Mucosa of descending colon (tissue), 3 donors: ENCODE results near the gene CYP27C1. TPM values are rescaled to one million over a fixed set of nuclear protein-coding genes. Genes with fewer than 3 reads are reported as not detected.
"Not testable (repeated sequence)": the region's sequence is repeated elsewhere in the genome, so short reads cannot be mapped to it uniquely, and the experiment has no call there.

Experiments used
- ATAC-seq: fragments of 200-7000 bp; cut with Tn5 transposase; one replicate; pipeline ENCODE4 v1.9.1; 2020; ENCODE audit warnings: mild to moderate bottlenecking, moderate library complexity
- DNase-seq, 3 donors: peaks; one replicate each; pipeline ENCODE4 v3.0.0-alpha.2; 2020
- H3K36me3 ChIP-seq: fragments of 200-600 bp; one replicate; pipeline ENCODE4 v1.8.0; 2021; ENCODE audit warnings: low read depth, mild to moderate bottlenecking
- H3K4me1 ChIP-seq: fragments of 200-600 bp; one replicate; pipeline ENCODE4 v1.8.0; 2021; ENCODE audit warnings: low read depth, mild to moderate bottlenecking
- H3K4me3 ChIP-seq: fragments of 200-600 bp; one replicate; pipeline ENCODE4 v1.8.0; 2021; ENCODE audit warnings: mild to moderate bottlenecking
- H3K9me3 ChIP-seq: fragments of 200-600 bp; one replicate; pipeline ENCODE4 v1.8.0; 2021; ENCODE audit warnings: mild to moderate bottlenecking
- CTCF ChIP-seq: fragments of 200-600 bp; IDR thresholded peaks from one replicate; pipeline ENCODE4 v1.8.0; 2022; ENCODE audit warnings: antibody characterized with exemption, mild to moderate bottlenecking
- intact Hi-C, 2 donors: fragments of 100-400 bp; cut with DNase I in 1 of 2; cut with micrococcal nuclease in 1 of 2; formaldehyde crosslinking; loops; one replicate each; pipeline versions ENCODE4 v1.11.0 to v1.11.1; 2022; cut with DNase I, micrococcal nuclease
- total RNA-seq, 3 donors: library from RNA; stranded (reverse); fragmentation: NEBNext Ultra II Directional in 2 of 3; extraction: Animal tissue kit (Norgen Biotek cat#: 25700) in 2 of 3; gene quantifications; one replicate each; pipeline versions ENCODE4 v1.2.1 to v1.2.4, GENCODE V29; 2021 to 2023
- donor health status: DM: no; HTN: no; CAD: no; lungs with moderate emphysema.
- donor health status: DM: no; HTN: no; CAD: no.
- donor health status: DM: no; HTN: yes; CAD: no.

Gene CYP27C1
- total RNA-seq, 3 donors from 2014 or later: 0.17 to 0.82 (median 0.63) TPM

- DNase-seq: no peak
- TF ChIP-seq CTCF: no peak
- intact Hi-C loops: no loop called here
- no peaks in the 10 kb centered on the region for H3K36me3 ChIP-seq
- H3K9me3 ChIP-seq: peaks cover 2% of the 10 kb centered on the region
- no peak for ATAC-seq
- no peak overlapping the region for H3K4me3 ChIP-seq
- H3K4me1 ChIP-seq: no peaks in the 10 kb centered on the region
These were observed 15.1 kb upstream of the CYP27C1 start for GRCh38 chr2:127235082-127235702.

- H3K4me3 ChIP-seq: no peak overlapping the region
- peaks cover 2% of the 10 kb centered on the region for H3K9me3 ChIP-seq
- no peak for DNase-seq
- intact Hi-C loops: no loop called here
- H3K36me3 ChIP-seq: no peaks in the 10 kb centered on the region
- no peaks in the 10 kb centered on the region for H3K4me1 ChIP-seq
- TF ChIP-seq CTCF: no peak
- ATAC-seq: no peak
These were observed 13.6 kb upstream of the CYP27C1 start for GRCh38 chr2:127233710-127234109.

GRCh38 chr2:127231130-127231865 lies 11.2 kb upstream of the CYP27C1 start:
- Histone ChIP-seq H3K4me1 (peaks cover 7% of the 10 kb centered on the region), H3K36me3 (no peaks in the 10 kb centered on the region), H3K9me3 (no peaks in the 10 kb centered on the region), H3K4me3 (no peak overlapping the region)
- intact Hi-C loops: no loop called here
- no peak for TF ChIP-seq CTCF
- DNase-seq (peak in 1 of 3 donors; percentile 30), ATAC-seq (peak; percentile 53)

- intact Hi-C loops: no loop called here
- Histone ChIP-seq H3K4me1 (peaks cover 17% of the 10 kb centered on the region), H3K9me3 (no peaks in the 10 kb centered on the region), H3K36me3 (no peaks in the 10 kb centered on the region), H3K4me3 (no peak overlapping the region)
- ATAC-seq: no peak
- TF ChIP-seq CTCF: no peak
- DNase-seq: no peak
These were observed 9.5 kb upstream of the CYP27C1 start for GRCh38 chr2:127229555-127229954.

- no peaks in the 10 kb centered on the region for H3K9me3 ChIP-seq
- ATAC-seq: no peak
- no peak for TF ChIP-seq CTCF
- no peak for DNase-seq
- peaks cover 17% of the 10 kb centered on the region for H3K4me1 ChIP-seq
- intact Hi-C loops: no loop called here
- no peaks in the 10 kb centered on the region for H3K36me3 ChIP-seq
- no peak overlapping the region for H3K4me3 ChIP-seq
These were observed 8.0 kb upstream of the CYP27C1 start for GRCh38 chr2:127228102-127228501.

- intact Hi-C loops, H3K36me3 ChIP-seq, H3K4me3 ChIP-seq, DNase-seq, ATAC-seq, H3K9me3 ChIP-seq: not testable (repeated sequence)
- peaks cover 17% of the 10 kb centered on the region for H3K4me1 ChIP-seq
These were observed 7.2 kb upstream of the CYP27C1 start for GRCh38 chr2:127227264-127227660.
